Fibroblast of lung (primary cell): ENCODE measurements around the gene PGLYRP3. TPM values are rescaled to one million over a fixed set of nuclear protein-coding genes. Genes with fewer than 3 reads are reported as not detected.
A peak's percentile ranks its signal among the peaks of the same experiment; 100 is the strongest.

ENCODE experiments used
- DNase-seq, 2 donors: peaks; one replicate each; pipeline versions ENCODE4 v3.0.0 to v3.0.0-alpha.2; 2010; ENCODE audit warnings: low read depth in 2 of 2
- H2AFZ ChIP-seq: 2 replicates; pipeline ENCODE4 v1.5.1; 2012; ENCODE audit warnings: low read length, control low read depth, inconsistent platforms
- H3K27ac ChIP-seq: 2 replicates; pipeline ENCODE4 v1.5.1; 2011; ENCODE audit warnings: low read length, control low read depth; ENCODE audit not compliant: insufficient read depth
- H3K27me3 ChIP-seq: 2 replicates; pipeline ENCODE4 v1.5.1; 2011; ENCODE audit warnings: mild to moderate bottlenecking, low read length; ENCODE audit not compliant: control insufficient read depth, insufficient read depth
- H3K36me3 ChIP-seq: 2 replicates; pipeline ENCODE4 v1.5.1; 2011; ENCODE audit warnings: low read length; ENCODE audit not compliant: control insufficient read depth, insufficient read depth
- H3K4me1 ChIP-seq: 2 replicates; pipeline ENCODE4 v1.5.1; 2011; ENCODE audit warnings: low read length; ENCODE audit not compliant: control insufficient read depth, insufficient read depth; ENCODE audit errors: extremely low read depth
- H3K4me2 ChIP-seq: 2 replicates; pipeline ENCODE4 v1.5.1; 2011; ENCODE audit warnings: low read length, control low read depth; ENCODE audit not compliant: insufficient read depth; ENCODE audit errors: extremely low read depth
- H3K4me3 ChIP-seq, 4 experiments: fragments of 200-600 bp in 1 of 4; sonication (generic) in 1 of 4; replicated peaks in 1 of 4; 2 replicates each; pipeline ENCODE4 v1.5.1; 2011 to 2016; ENCODE audit warnings: low read length in 4 of 4, low read depth in 3 of 4, mild to moderate bottlenecking in 3 of 4, control low read depth in 2 of 4, inconsistent platforms in 1 of 4, mixed read lengths in 1 of 4; ENCODE audit not compliant: insufficient read depth in 1 of 4; ENCODE audit errors: control extremely low read depth in 1 of 4
- H3K79me2 ChIP-seq: 2 replicates; pipeline ENCODE4 v1.5.1; 2012; ENCODE audit warnings: mild to moderate bottlenecking, low read length, inconsistent platforms; ENCODE audit not compliant: control insufficient read depth, insufficient read depth
- H3K9ac ChIP-seq: 2 replicates; pipeline ENCODE4 v1.5.1; 2011; ENCODE audit warnings: mild to moderate bottlenecking, low read length, control low read depth; ENCODE audit not compliant: insufficient read depth
- H3K9me3 ChIP-seq: 2 replicates; pipeline ENCODE4 v1.5.1; 2012; ENCODE audit warnings: low read depth, low read length; ENCODE audit not compliant: control insufficient read depth, insufficient read depth
- H4K20me1 ChIP-seq: 2 replicates; pipeline ENCODE4 v1.5.1; 2011; ENCODE audit warnings: low read length; ENCODE audit not compliant: control insufficient read depth, insufficient read depth; ENCODE audit errors: extremely low read depth
- EZH2 ChIP-seq: IDR thresholded peaks from 2 replicates; pipeline ENCODE4 v1.5.1; 2012; ENCODE audit warnings: low read length, control low read depth, mild to moderate bottlenecking; ENCODE audit errors: missing control alignments
- polyA plus RNA-seq, 2 donors: library from polyadenylated mRNA; depleted of rRNA in 1 of 2; stranded (reverse) in 1 of 2; unstranded in 1 of 2; fragments of >200 nt; gene quantifications; 2 replicates each; pipeline ENCODE4 v1.2.1, GENCODE V29; 2011 to 2012; ENCODE audit warnings: missing spikeins in 1 of 2
- total RNA-seq: library from RNA; depleted of rRNA; stranded (reverse); fragments of >200 nt; gene quantifications from 2 replicates; pipeline ENCODE4 v1.2.1, GENCODE V29; 2014
- TF ChIP-seq, protein P1 (sequence below), 2 donors: IDR thresholded peaks in 1 of 2; conservative IDR thresholded peaks in 1 of 2; 1 replicate in 1 of 2; 2 replicates in 1 of 2; pipeline ENCODE4 v1.5.1; 2011 to 2012; ENCODE audit warnings: low read length in 2 of 2, control low read depth in 1 of 2, inconsistent platforms in 1 of 2, low read depth in 1 of 2, mild to moderate bottlenecking in 1 of 2

The PGLYRP3 gene
- total and polyA plus RNA-seq, 2 donors (not counting 1 experiment from before 2014, with no cell fraction given), result not detected

DNA sequence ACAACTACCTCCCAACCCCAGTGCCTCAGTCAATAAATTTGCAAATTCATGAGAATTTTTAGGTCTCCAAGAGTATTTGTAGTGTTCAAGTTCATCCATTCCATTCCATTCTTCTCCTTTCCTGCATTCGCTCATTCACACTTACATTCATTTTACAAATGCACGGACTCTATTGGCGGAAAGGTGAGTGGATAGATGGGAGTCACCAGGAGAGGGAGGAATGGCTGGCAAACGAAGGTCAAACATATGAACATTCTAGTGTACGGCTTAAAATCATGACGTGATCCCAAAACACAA, 50.7 kb downstream of the PGLYRP3 start:
- Histone ChIP-seq H3K9me3 (no peaks in the 10 kb centered on the region), H3K36me3 (no peaks in the 10 kb centered on the region), H3K4me3 (no peak overlapping the region), H4K20me1 (no peaks in the 10 kb centered on the region), H3K79me2 (no peaks in the 10 kb centered on the region), H2AFZ (no peak overlapping the region), H3K4me2 (no peak overlapping the region), H3K27me3 (peaks cover 42% of the 10 kb centered on the region), H3K27ac (no peak overlapping the region), H3K9ac (no peak overlapping the region), H3K4me1 (no peaks in the 10 kb centered on the region)
- TF ChIP-seq, protein P1, sequence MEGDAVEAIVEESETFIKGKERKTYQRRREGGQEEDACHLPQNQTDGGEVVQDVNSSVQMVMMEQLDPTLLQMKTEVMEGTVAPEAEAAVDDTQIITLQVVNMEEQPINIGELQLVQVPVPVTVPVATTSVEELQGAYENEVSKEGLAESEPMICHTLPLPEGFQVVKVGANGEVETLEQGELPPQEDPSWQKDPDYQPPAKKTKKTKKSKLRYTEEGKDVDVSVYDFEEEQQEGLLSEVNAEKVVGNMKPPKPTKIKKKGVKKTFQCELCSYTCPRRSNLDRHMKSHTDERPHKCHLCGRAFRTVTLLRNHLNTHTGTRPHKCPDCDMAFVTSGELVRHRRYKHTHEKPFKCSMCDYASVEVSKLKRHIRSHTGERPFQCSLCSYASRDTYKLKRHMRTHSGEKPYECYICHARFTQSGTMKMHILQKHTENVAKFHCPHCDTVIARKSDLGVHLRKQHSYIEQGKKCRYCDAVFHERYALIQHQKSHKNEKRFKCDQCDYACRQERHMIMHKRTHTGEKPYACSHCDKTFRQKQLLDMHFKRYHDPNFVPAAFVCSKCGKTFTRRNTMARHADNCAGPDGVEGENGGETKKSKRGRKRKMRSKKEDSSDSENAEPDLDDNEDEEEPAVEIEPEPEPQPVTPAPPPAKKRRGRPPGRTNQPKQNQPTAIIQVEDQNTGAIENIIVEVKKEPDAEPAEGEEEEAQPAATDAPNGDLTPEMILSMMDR (conservative IDR thresholded peaks at IDR 0.05 in 1 of 2, IDR thresholded peaks at IDR 0.05 in 1 of 2; ENCODE audit: low read depth in 1 of 2, low read length in 2 of 2), result no peak
- peak; percentile 60 for TF ChIP-seq EZH2
- DNase-seq, result no peak

DNA sequence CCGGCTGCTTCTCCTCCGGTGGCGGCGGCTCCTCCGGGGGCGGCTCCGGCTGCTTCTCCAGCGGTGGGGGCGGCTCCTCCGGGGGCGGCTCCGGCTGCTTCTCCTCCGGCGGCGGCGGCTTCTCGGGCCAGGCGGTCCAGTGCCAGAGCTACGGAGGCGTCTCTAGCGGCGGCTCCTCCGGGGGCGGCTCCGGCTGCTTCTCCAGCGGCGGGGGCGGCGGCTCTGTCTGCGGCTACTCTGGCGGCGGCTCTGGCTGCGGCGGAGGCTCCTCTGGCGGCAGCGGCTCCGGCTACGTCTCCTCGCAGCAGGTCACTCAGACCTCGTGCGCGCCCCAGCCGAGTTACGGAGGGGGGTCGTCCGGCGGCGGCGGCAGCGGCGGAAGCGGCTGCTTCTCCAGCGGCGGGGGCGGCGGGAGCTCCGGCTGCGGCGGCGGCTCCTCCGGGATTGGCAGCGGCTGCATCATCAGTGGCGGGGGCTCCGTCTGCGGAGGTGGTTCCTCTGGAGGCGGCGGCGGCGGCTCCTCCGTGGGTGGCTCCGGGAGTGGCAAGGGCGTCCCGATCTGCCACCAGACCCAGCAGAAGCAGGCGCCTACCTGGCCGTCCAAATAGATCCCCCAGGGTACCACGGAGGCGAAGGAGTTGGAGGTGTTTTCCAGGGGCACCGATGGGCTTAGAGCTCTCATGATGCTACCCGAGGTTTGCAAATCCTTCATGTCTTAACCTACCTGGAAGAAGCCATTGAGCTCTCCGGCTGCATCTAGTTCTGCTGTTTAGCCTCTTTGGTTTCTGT, 51.3 kb downstream of the PGLYRP3 start:
- Histone ChIP-seq H3K4me3 (peak overlapping the region in 2 of 4 experiments; percentile 23 to 38), H2AFZ (no peak overlapping the region), H3K36me3 (no peaks in the 10 kb centered on the region)

DNA sequence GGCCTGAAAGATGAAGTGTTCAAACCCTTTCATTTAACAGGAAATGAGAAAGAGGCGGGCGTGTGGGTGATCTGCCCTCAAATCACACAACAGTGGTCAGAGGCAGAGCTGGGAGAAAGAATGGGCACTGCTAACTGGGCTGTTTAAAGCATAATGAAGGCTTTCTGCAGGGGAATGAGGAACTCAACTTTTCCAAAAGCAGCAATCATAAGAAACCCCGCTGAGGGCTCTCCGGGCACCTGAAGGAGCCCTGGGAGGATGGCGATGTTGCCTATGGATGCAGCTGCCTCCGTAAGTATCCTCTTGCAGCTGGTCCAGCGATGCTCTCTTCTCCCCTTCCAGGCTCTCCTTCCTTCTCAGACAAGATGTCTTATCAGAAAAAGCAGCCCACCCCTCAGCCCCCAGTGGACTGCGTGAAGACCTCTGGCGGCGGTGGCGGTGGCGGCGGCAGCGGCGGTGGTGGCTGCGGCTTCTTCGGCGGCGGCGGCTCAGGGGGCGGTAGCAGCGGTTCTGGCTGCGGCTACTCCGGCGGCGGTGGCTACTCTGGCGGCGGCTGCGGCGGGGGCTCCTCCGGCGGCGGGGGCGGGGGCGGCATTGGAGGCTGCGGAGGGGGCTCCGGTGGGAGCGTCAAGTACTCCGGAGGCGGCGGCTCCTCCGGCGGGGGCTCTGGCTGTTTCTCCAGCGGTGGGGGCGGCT, 52.0 kb downstream of the PGLYRP3 start:
- no peaks in the 10 kb centered on the region for H3K9me3 ChIP-seq
- H4K20me1 ChIP-seq, result no peaks in the 10 kb centered on the region
- no peak overlapping the region for H3K9ac ChIP-seq
- no peak overlapping the region for H3K27ac ChIP-seq
- no peaks in the 10 kb centered on the region for H3K79me2 ChIP-seq
- TF ChIP-seq, protein P1 (conservative IDR thresholded peaks at IDR 0.05 in 1 of 2, IDR thresholded peaks at IDR 0.05 in 1 of 2; ENCODE audit: low read depth in 1 of 2, low read length in 2 of 2), result no peak
- TF ChIP-seq EZH2, result peak; percentile 92
- H3K27me3 ChIP-seq, result peaks cover 42% of the 10 kb centered on the region
- peak overlapping the region; percentile 51 for H3K4me2 ChIP-seq
- H2AFZ ChIP-seq, result no peak overlapping the region
- H3K4me1 ChIP-seq, result no peaks in the 10 kb centered on the region
- H3K36me3 ChIP-seq, result no peaks in the 10 kb centered on the region
- peak in 1 of 2 donors; percentile 11 for DNase-seq
- H3K4me3 ChIP-seq, result peak overlapping the region in 1 of 4 experiments; percentile 38

More for the DNA sequence above, 51.3 kb downstream of the PGLYRP3 start:
- Histone ChIP-seq H3K4me2 (peak overlapping the region; percentile 68), H3K9ac (no peak overlapping the region), H3K79me2 (no peaks in the 10 kb centered on the region), H3K27ac (no peak overlapping the region), H3K9me3 (no peaks in the 10 kb centered on the region), H3K4me1 (no peaks in the 10 kb centered on the region), H3K27me3 (peaks cover 42% of the 10 kb centered on the region), H4K20me1 (no peaks in the 10 kb centered on the region)
- peak in 1 of 2 donors; percentile 38 for DNase-seq
- peak; percentile 67 for TF ChIP-seq EZH2
- TF ChIP-seq, protein P1 (conservative IDR thresholded peaks at IDR 0.05 in 1 of 2, IDR thresholded peaks at IDR 0.05 in 1 of 2; ENCODE audit: low read depth in 1 of 2, low read length in 2 of 2), result no peak
